GM21526 (cell line): ENCODE data around the gene NLN.
"Not testable (repeated sequence)": the region's sequence is repeated elsewhere in the genome, so short reads cannot be mapped to it uniquely, and the experiment has no call there.

Experiments used
- ATAC-seq: cut with Tn5 transposase; IDR thresholded peaks from one replicate; pipeline ENCODE4 v1.9.1; 2021; ENCODE audit warnings: moderate library complexity; ENCODE audit not compliant: unreplicated experiment, low FRiP score

The NLN gene

GRCh38 chr5:65866837-65867521 is 145.0 kb downstream of the NLN start:
- no peak for ATAC-seq

GRCh38 chr5:65867542-65868195 is 145.7 kb downstream of the NLN start:
- ATAC-seq = no peak

- no peak for ATAC-seq
Measured at GRCh38 chr5:65868509-65868908, 146.5 kb downstream of the NLN start.

- ATAC-seq = no peak
Measured at GRCh38 chr5:65871182-65871581, 149.2 kb downstream of the NLN start.

- ATAC-seq = not testable (repeated sequence)
Measured at GRCh38 chr5:65871776-65872175, 149.8 kb downstream of the NLN start.

GRCh38 chr5:65873181-65873750 is 151.3 kb downstream of the NLN start:
- no peak for ATAC-seq

- ATAC-seq = no peak
Measured at GRCh38 chr5:65874241-65874640, 152.2 kb downstream of the NLN start.

GRCh38 chr5:65876496-65876895 is 154.5 kb downstream of the NLN start:
- ATAC-seq = no peak

- no peak for ATAC-seq
Measured at GRCh38 chr5:65876970-65877369, 155.0 kb downstream of the NLN start.
